Measurements from ENCODE around the gene PROSER1. TPM values are rescaled to one million over a fixed set of nuclear protein-coding genes. Genes with fewer than 3 reads are reported as not detected.

PROSER1 gene
- total and polyA plus RNA-seq, 2 of the 4 experiments (the other 2 are of a cell fraction), result 2.0 to 13.4 TPM

- intact Hi-C loops (cut with micrococcal nuclease), result loop anchor here (10.0 kb wide), 1 partner anchor 1640 kb away; no protein-coding TSS in a partner anchor
- no peak for DNase-seq
Observed at GRCh38 chr13:39044536-39044935, 6.6 kb upstream of the PROSER1 start.

More at GRCh38 chr13:39044536-39044935, 6.6 kb upstream of the PROSER1 start:
- H3K56ac ChIP-seq (ENCODE audit: extremely low read depth, insufficient read depth, low read length), result no peak overlapping the region
- no peak overlapping the region for H2BK20ac ChIP-seq (ENCODE audit: low read depth, low read length)
- H3K23ac ChIP-seq (ENCODE audit: low read depth, low read length), result no peak overlapping the region
- no CpG with 5 or more reads among the region's 3 CpGs for whole genome bisulfite sequencing, 2 experiments (ENCODE audit: extremely low coverage in 2 of 2, insufficient read length in 1 of 2)
- no TSS peak for BruUV-seq (replicated peaks)
- POLR2A ChIA-PET (ENCODE audit: unreplicated experiment), result no interaction called here
- in situ Hi-C loops (cut with MboI; ENCODE audit: low sequenced_read_pairs), result no loop called here
- H3K9me1 ChIP-seq (ENCODE audit: insufficient read depth, low read length), result no peaks in the 10 kb centered on the region
- H3K79me1 ChIP-seq (ENCODE audit: low read depth in 1 of 2, low read length in 2 of 2), result no peaks in the 10 kb centered on the region
- H3K36me3 ChIP-seq (ENCODE audit: control insufficient read depth, insufficient read depth, low read length), result 0 out of 2 replicates have a peak, but pooled peaks cover 2% of the 10 kb centered on the region
- TF ChIP-seq, protein P1, sequence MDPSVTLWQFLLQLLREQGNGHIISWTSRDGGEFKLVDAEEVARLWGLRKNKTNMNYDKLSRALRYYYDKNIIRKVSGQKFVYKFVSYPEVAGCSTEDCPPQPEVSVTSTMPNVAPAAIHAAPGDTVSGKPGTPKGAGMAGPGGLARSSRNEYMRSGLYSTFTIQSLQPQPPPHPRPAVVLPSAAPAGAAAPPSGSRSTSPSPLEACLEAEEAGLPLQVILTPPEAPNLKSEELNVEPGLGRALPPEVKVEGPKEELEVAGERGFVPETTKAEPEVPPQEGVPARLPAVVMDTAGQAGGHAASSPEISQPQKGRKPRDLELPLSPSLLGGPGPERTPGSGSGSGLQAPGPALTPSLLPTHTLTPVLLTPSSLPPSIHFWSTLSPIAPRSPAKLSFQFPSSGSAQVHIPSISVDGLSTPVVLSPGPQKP (IDR thresholded peaks at IDR 0.05; ENCODE audit: borderline replicate concordance, low read depth, low read length), result no peak
- no peak for TF ChIP-seq POLR2A (IDR thresholded peaks at IDR 0.05; ENCODE audit: low read depth, low read length)
- no peak for TF ChIP-seq CHD1 (IDR thresholded peaks at IDR 0.05; ENCODE audit: low read depth, low read length)
- TF ChIP-seq USF2 (IDR thresholded peaks at IDR 0.05; ENCODE audit: low read depth, low read length), result no peak
- no peak for TF ChIP-seq RCOR1 (IDR thresholded peaks at IDR 0.05; ENCODE audit: insufficient replicate concordance, low read length)
- no peak for TF ChIP-seq SMC3 (IDR thresholded peaks at IDR 0.05; ENCODE audit: low read depth, low read length)
- no peak for TF ChIP-seq CTCF (conservative IDR thresholded peaks at IDR 0.05; ENCODE audit: low read depth, low read length)
- no peak for TF ChIP-seq FOS (IDR thresholded peaks at IDR 0.05; ENCODE audit: low read depth, low read length)
- TF ChIP-seq RFX5 (IDR thresholded peaks at IDR 0.05; ENCODE audit: low read depth, low read length), result no peak
- no peak for TF ChIP-seq MAFK (IDR thresholded peaks at IDR 0.05; ENCODE audit: low read depth, low read length)
- TF ChIP-seq RAD21 (IDR thresholded peaks at IDR 0.05; ENCODE audit: low read length), result no peak
- H3K27ac ChIP-seq (ENCODE audit: insufficient read depth, low read length), result no peak overlapping the region
- H3K27me3 ChIP-seq (ENCODE audit: control insufficient read depth, insufficient read depth, low read length), result no peaks in the 10 kb centered on the region
- no peak overlapping the region for H3K14ac ChIP-seq (replicated peaks; ENCODE audit: low read depth, low read length)
- no peak overlapping the region for H3K4me3 ChIP-seq (ENCODE audit: insufficient read depth, low read depth, low read length)
- CTCF ChIA-PET, result no interaction called here
- no peak overlapping the region for H2AK9ac ChIP-seq (replicated peaks; ENCODE audit: low read depth, low read length, poor library complexity)
- no peak overlapping the region for H2BK120ac ChIP-seq (ENCODE audit: low read depth, low read length)
- no peak overlapping the region for H3K18ac ChIP-seq (ENCODE audit: low read depth, low read length)
- no peaks in the 10 kb centered on the region for H4K20me1 ChIP-seq (ENCODE audit: insufficient read depth, low read length)
- H4K91ac ChIP-seq (ENCODE audit: insufficient read depth, low read depth, low read length), result no peak overlapping the region
- H3K4me1 ChIP-seq (ENCODE audit: control insufficient read depth, insufficient read depth, low read length), result no peaks in the 10 kb centered on the region
- no peak overlapping the region for H2AFZ ChIP-seq (replicated peaks; ENCODE audit: low read length, poor library complexity)
- no peaks in the 10 kb centered on the region for H3K9me3 ChIP-seq (ENCODE audit: control insufficient read depth, insufficient read depth, low read length)
- H2AK5ac ChIP-seq (ENCODE audit: low read depth, low read length), result no peak overlapping the region
- H3K9ac ChIP-seq (ENCODE audit: low read depth, low read length), result no peak overlapping the region
- no peak overlapping the region for H4K8ac ChIP-seq (ENCODE audit: low read depth in 2 of 2, low read length in 2 of 2)
- H3K4me2 ChIP-seq (ENCODE audit: low read depth, low read length), result no peak overlapping the region
- no peak overlapping the region for H2BK15ac ChIP-seq (ENCODE audit: low read depth, low read length)
- no peak overlapping the region for H2BK5ac ChIP-seq (ENCODE audit: low read depth, low read length, poor library complexity, severe bottlenecking)
- no peak overlapping the region for H3K4ac ChIP-seq (ENCODE audit: low read depth, low read length)
- no peak for ATAC-seq (ENCODE audit: low read depth)
- no peak overlapping the region for H4K5ac ChIP-seq (ENCODE audit: low read depth, low read length)
- dilution Hi-C loops (cut with HindIII; ENCODE audit: low sequenced_read_pairs, unreplicated experiment), result no loop called here
